Fibroblast of skin of abdomen (primary cell): Measurements from ENCODE around the gene CTSE.

ENCODE experiments used
- DNase-seq: peaks from one replicate; pipeline ENCODE4 v3.0.0-alpha.2; 2013

The CTSE gene

DNA sequence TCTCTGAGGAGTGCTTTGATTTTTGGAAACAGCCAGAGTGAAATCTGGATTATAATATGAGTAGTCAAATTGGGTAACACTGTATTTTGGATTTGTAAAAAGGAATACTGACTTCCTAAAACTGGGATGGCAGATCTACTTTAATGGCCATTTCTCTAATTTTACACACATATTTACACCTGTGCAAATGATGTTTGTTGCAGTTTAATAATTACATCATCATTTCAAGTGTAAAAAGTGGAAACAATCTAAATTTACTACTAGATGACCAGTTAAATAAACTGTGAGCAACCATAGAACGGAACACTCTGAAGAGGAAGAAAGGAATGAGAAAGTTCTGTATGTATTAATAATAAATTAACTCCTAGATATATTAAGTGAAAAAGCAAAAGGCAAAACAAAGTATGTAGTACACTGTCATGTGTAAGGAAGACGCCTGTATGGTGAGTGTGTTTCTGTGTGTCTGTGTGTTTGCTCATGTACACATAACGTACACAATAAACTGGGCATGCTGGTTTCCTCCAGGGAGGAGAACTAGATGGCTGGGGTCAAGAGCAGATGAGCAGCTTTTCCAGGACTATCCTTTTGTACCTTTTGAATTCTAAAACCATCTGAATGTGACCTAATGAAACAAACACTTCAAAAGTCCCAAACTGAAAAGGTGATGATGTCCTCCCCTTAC, 26.4 kb upstream of the CTSE start:
- DNase-seq, result no peak

- no peak for DNase-seq
Measured at GRCh38 chr1:206049293-206049692, 25.6 kb upstream of the CTSE start.

DNA sequence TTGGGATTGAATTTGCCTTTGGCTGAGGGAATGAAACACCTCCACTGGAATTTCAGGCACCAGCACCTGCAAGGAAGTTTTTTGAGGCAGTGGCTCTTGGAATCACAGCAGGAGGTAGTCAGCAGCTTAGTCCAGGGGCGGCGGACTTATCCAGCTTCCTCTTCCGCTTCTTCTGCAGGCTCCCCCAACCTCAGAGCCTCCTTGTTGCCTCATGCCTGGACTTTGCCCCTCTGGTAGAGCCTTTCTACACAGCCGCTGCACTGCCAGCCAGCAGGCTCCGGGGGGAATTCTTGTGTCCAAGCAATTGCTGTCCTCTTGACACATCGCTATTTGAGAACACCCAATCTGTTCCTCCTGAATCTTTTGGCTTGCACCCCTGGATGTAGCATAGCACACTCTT, 24.9 kb upstream of the CTSE start:
- DNase-seq, result no peak

DNA sequence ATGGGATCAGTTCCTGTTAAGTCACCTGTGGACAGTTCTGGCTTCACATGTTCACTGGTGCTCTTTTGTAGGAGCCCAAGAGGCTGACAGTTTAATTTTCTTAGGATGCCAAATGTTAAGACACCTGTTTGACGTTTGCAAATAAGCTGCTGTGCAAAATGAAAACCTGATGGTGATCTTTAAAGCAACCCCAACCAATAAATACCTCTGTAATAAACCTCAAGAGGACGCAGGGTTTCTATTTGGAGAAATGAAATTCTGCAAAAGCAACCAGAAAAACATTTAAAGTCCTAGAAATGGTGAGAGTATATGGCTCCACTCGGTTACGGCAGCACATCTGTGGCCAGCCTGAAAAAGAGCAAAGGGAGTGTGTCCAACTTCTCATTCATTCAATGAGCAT, 23.6 kb upstream of the CTSE start:
- no peak for DNase-seq

DNA sequence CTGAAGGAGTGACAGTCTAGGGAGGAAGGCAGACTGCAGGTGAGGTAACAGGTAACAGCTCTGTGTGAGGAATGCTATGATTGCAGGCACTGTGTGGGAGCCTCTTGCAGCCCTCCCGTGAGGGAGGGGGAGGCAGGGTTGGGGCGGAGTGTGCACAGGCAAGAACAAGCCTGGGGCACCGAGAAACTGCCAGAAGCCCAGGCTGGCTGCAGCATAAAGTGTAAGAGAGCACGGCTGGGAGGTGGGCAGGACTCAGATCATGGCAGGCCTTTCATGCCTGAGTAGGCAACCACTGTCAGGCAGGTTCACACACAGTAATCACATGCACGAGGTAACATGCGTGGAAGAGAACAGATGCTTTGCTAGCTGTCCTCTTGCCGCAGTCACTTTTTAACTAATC, 17.9 kb upstream of the CTSE start:
- no peak for DNase-seq

DNA sequence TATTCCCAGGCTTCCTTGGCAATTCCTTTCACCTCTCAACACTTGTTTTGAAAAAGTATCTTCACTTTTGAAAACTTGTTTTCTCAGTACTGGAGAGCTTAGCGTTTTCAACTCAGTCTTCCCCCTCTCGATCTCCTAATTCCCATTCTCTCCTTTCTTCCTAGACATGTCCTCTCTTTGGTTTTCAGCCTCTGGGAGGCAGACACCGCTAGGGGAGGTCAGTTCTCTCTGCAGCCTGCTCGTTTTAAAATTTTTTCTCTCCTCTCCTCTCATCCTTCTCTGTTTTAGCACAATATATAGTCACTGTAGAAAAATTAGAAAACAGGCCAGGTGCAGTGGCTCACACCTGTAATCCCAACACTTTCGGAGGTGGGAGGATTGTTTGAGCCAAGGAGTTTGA, 16.6 kb upstream of the CTSE start:
- DNase-seq, result no peak

- no peak for DNase-seq
Measured at GRCh38 chr1:206039046-206039973, 15.6 kb upstream of the CTSE start.

DNA sequence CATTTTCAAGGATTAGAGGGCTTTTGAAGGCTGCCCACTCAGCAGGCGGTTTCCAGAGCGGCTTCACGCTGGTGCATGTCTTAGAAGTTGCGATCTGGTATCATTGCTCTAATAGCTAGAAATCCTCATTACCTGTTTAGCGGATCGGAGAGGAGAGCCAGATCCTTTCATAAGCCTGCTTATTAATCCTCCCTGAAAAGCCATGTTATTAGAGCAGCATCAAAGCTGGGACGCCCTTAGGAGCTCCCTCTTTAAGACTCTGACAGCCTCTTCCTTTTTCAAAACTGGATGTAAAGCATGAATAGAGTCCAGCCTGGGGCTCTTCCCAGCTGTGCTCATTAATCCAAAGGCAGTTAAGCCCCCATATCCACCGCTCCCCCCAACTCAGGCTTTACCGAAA, 13.9 kb upstream of the CTSE start:
- no peak for DNase-seq

DNA sequence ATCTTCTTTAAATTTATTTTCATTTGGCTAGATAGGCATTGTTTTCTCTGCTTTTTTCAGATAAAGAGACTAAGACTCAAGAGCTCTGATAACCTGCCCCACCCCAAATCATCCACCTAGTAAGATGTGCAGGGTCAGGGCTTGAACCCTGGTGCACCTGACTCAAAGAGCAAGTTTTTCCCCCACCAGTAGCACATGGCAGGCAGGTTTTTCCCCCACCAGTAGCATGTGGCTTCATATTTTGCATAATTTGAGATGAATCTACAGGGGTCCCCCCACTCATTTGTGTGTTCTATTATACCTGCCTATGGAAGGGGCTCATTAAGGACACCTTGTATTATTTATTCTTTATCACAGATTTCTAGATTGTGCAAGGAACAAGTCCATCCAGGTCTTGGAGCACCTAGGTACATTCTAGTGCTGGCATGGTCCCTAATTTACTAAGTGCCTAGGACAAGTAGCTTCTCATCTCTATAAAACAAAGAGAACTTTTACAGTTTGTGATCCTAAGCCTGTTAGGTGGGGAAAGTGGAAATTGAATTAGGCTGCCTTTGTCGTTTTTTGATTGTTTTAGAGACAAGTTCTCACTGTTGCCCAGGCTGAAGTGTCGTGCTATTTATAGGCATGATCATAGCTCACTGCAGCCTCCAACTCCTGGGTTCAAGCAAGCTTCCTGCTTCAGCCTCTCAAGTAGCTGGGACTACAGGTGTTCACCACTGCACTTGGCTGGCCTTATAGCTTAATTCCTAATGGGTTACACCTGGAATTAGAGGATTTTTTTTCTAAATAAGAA, 13.2 kb upstream of the CTSE start:
- DNase-seq, result no peak

DNA sequence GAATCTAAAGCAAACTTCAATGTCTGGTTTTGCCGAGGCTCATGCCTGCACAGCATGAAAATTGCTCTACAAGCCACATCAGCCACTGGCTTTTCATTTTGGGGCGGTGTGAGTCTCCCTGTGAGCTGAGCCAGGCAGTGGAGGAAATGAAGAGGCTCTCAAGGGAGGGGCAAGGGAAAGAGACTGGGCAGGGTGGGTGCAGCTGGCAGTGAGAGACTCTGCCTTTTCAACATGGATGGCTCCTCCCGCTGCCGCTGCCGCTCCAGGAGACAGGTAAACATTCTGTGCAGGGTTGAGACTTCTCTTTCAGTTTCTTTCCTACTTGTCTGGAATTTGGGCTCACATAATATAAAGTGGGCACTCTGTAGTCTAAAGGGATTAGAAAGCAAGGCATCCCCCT, 11.3 kb upstream of the CTSE start:
- DNase-seq, result no peak

DNA sequence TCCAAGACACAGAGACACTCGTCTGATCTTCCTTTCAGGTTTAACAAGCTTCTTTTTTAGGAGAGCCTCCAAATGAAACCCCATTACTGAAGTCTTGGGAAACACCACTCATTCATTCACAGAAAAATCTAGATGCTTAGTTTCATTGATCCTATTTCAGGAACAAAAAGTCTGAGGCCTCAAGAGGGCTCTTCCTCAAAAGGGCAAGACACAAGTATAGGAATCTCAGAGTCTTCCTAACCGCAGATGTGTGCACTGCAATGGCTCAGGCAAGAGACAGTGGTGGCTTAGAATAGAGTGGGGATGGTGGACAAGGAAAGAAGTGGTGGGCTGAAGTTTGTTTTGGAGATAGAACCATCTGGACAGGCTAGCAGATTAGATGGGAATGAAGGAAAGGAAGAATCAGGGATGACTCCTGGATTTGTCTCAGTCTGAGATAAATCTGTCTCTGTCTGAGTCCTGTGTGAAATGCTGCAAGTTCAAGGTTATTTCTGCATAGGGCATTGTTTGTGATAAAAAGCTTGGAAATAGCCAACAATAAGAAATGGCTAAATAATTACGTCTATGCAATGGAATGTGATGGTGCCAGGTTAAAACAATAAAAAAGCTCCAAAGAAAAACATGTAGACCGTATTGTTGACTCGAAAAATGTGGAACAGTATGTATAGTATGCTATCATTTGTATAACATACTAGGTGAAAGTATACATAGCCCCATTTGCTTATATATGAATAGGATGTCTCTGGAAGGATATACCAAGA, 8.9 kb upstream of the CTSE start:
- DNase-seq, result no peak

DNA sequence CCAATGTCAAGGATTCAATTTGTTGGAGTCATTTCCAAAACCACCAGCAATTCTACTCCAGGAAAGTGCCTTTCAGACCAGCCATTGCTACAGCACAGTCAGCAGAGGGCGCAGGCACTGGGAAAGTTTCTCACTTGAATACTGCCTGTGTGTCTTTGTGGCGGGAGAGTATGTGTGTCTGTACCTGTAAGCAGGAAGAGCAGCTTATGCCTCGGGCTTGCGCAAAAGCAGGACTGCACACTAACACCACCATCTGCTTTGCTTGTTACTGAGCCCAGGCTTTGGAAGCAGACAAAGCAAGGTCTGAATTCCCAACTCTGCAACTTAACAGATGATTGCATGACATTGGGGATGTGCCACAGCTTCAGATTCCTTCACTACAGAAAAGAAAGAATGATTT, 7.0 kb upstream of the CTSE start:
- DNase-seq, result peak; percentile 57

- no peak for DNase-seq
Measured at GRCh38 chr1:206030191-206030590, 6.5 kb upstream of the CTSE start.

GRCh38 chr1:206029484-206029883, 5.8 kb upstream of the CTSE start:
- DNase-seq, result peak; percentile 27

- no peak for DNase-seq
Measured at GRCh38 chr1:206025283-206025820, 1.7 kb upstream of the CTSE start.

DNA sequence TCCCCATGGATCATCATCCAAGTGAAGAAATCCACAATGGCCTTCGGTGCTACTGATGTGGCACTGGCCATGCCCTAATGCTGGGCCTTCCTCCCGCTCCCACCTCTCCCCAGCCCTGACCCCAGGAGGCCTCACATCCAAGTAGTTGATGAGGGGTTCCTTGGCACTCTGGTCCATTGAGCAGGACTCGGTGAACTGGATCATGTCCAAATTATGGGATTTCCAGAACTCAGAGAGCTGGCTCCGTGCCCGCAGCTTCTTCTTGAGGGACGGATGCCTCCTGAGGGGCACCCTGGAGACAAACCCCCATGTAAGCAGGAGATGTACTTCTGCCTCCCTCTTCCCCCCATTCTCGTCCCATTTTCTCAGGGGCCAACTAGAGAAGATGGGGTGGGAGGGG, 929 bp downstream of the CTSE start:
- DNase-seq, result no peak

DNA sequence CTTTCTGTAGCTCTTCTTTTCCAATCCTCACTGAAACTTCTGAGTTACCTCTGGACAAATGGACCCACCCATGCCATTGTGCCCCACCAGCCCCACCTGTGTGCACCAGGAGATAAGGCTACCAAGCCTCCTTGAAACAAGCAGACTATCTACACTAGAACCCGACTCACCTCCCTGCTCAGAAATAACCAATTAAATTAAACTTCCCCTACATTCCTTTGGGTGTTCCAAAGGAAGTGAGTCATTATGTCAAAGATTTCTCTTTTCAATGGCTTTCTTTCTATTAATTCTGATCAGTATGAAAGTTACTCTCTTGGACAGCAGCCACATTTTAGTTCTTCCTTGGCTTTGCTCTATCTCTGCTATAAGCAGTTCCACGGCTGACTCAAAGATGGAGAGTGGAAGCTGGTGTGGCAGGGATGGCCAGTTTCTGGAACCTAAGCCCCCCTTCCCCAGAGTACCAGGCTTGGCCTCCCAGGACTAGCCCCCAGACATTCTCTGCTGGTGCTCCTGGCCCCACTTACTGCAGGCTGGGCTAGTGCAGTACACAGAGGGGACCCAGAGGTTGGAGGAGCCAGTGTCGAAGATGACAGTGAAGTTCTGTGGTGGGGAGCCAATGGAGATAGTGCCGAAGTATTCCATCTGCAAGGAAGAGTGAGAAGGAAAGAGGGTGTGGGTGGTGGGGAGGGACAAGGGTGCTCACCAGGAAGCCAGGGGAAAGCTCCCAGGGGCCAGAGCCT, 1.9 kb downstream of the CTSE start:
- DNase-seq, result peak; percentile 65

DNA sequence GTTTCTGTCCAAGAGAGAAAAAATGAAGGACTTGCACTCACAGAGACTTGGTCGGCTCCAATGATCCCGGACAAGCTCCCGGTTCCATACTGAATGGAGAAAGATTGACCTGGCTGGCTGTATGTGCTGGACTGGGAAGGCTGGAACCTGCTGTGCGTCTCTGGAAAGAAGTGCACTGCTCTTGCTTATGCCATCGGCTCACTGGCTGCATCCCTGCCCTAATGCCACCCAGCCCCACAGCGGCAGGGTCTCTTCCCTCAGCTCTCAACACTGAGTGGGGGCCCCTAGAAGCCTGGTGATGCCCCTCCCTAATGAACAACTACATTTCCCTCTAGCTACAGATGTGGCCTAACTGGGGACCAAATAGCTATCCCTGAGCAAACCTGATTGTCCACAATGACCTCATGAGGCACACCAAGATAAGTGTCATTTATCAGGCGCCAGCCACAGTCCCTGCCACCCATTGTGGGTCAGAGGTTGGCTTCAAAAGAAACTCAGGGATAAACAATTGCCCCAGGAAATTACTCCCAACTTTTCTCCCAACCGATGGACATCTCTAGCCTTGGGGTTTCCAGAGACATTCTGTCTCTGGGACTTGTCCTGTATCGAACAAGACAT, 2.6 kb downstream of the CTSE start:
- DNase-seq, result no peak

DNA sequence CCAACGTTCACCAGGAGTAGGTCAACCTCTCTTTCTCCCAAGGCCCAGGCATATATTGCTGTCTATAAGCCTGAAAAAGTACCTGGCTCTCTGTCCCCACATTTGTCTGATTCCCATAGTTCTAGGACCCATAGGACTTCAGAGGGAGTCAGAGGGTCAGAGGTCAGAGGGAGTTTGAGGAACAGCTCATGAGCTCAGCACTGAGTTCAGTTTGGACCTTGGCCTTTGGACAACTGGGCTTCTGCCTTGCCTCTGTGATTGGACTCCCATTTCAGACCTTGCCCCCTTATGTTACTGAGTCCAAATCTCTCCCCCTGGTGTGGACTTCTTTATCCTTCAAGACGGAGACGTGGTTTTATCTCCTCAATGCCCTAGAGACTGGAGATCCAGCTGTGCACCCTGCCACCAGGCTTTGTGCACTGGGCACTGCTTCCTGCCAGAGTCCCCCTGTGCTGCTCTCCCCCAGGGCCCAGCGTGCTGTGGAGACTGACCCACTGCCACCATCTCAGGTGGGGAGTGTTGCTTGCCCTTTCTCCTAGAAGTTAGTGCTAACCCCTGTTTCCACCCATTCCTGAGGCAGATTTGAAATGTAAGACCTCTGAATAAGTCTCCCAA, 3.2 kb downstream of the CTSE start:
- DNase-seq, result no peak

- no peak for DNase-seq
Measured at GRCh38 chr1:206015071-206015470, 8.6 kb downstream of the CTSE start.

- no peak for DNase-seq
Measured at GRCh38 chr1:206014601-206015000, 9.1 kb downstream of the CTSE start.
